ENCODE measurements around the gene DAP3.
"Not testable (repeated sequence)": the region's sequence is repeated elsewhere in the genome, so short reads cannot be mapped to it uniquely, and the experiment has no call there.

Gene DAP3

DNA sequence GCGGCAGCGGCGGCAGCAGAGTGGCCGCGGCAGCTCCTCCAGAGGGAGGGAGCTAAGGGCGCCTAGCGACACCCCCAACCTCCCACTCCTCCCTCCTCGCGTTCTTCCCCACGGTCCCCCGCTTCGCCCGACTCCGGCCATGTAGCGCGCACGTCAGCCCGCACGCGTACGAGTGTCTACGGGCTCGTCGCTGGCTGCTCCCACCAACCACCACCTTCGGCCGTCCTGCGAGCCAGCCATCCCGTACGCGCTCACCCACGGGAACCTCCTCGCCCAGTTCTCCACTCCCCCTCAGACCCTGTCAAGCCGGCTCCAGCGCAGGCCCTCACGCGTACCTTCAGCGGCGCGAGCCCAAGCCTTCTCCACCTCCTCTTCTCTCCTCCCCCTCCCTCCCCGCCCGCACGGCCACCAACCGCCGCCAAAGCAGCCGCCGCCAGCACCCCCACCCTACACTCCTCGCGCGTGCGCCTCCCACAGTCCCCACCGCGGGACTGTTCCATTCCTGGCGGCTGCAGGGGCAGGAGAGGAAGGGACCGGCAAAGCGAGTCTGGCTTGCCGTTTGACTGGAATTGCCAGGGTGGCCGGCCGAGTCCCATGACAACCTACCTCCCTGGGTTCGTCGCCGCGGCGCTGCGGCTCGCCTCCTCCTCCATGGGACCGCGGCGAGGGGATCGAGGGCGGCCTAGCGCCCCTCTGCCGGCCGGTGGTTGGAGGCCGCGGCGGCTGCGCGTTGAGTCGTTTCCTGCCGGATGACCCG is 389 bp upstream of the DAP3 start, which contains the start of gene YY1AP1:
Gene YY1AP1, minus strand, starts transcription at position 451 of the 757 bp plus-strand sequence. CDS start 8,338 bp downstream, outside the sequence.
- DNase-seq (ENCODE audit: low read depth): peak; percentile 66
- no peak for TF ChIP-seq CTCF (IDR thresholded peaks at IDR 0.05; ENCODE audit: low read depth, low read length, missing control alignments)
- H3K4me3 ChIP-seq (ENCODE audit: low read depth, low read length): peak within 1 kb of the TSS; percentile 68

DNA sequence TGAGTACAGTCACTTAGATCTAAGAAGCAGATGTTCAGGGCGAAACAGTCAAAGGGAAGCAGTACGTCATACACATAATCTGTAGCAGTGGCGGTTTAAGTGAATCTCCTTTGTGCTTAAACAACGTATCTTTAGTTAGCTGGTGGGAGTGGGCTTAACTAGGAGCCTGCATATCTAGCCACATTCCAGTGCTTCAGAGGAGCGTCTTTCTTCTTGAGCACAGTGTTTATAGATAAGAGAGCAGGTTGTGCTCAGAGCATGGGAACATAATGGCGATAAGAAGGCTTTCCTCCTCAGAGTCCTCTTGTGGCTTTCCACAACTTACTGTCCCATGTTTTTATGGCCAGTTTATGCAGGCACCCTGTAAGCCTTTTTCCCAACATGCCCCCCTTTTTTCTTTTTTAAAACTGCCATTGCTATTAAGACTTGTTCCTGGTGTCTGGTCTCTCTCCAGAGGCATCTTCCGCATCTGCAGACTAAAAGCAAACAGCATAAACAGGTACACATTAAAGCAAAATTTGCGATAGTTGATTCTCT is 3.2 kb downstream of the DAP3 start:
- H3K4me3 ChIP-seq (ENCODE audit: low read depth, low read length): no peak overlapping the region
- TF ChIP-seq CTCF (IDR thresholded peaks at IDR 0.05; ENCODE audit: low read depth, low read length, missing control alignments): no peak
- DNase-seq (ENCODE audit: low read depth): no peak

DNA sequence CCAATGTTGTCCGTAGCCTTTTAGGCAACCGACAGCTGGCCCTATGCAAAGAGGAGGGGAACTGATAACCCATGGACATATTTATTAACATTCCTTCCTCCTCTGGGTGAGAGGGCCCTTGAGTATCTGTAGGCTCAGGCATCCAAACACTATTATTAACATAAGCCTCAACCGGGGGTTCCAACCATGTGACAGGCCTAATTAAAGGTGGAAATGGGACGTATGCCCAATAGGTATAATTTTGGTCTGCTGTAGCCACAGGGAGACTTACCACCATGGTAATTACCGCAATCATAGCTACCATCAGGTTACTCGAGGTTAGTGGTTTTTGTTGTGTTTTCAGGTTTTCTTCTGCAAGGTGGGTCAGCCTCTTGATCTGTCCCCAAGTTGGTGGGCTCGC is 5.3 kb downstream of the DAP3 start:
- no peak for TF ChIP-seq CTCF (IDR thresholded peaks at IDR 0.05; ENCODE audit: low read depth, low read length, missing control alignments)
- DNase-seq (ENCODE audit: low read depth): no peak
- H3K4me3 ChIP-seq (ENCODE audit: low read depth, low read length): no peak overlapping the region

GRCh38 chr1:155695072-155695471 is 6.2 kb downstream of the DAP3 start:
- DNase-seq (ENCODE audit: low read depth): no peak
- no peak overlapping the region for H3K4me3 ChIP-seq (ENCODE audit: low read depth, low read length)

GRCh38 chr1:155695608-155696007 is 6.7 kb downstream of the DAP3 start:
- no peak for TF ChIP-seq CTCF (IDR thresholded peaks at IDR 0.05; ENCODE audit: low read depth, low read length, missing control alignments)
- no peak overlapping the region for H3K4me3 ChIP-seq (ENCODE audit: low read depth, low read length)
- no peak for DNase-seq (ENCODE audit: low read depth)

More at GRCh38 chr1:155695072-155695471, 6.2 kb downstream of the DAP3 start:
- no peak for TF ChIP-seq CTCF (IDR thresholded peaks at IDR 0.05; ENCODE audit: low read depth, low read length, missing control alignments)

DNA sequence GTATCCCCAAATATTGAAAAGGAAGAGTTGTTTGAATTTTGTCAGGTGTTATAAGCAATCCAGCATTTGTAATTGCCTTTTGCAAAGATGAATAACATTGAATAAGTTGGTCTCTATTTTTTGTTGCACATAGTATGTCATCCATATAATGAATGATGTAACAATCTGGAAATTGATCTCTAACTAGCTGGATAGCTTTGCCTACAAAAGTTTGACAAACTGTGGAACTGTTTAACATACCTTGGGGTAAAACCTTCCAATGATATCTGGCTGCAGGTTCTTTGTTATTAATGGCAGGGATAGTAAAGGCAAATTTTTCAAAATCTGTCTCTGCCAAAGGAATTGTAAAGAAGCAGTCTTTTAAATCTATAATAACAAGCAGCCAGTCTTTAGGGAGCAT is 7.6 kb downstream of the DAP3 start:
- no peak for DNase-seq (ENCODE audit: low read depth)
- TF ChIP-seq CTCF (IDR thresholded peaks at IDR 0.05; ENCODE audit: low read depth, low read length, missing control alignments): no peak
- H3K4me3 ChIP-seq (ENCODE audit: low read depth, low read length): no peak overlapping the region

DNA sequence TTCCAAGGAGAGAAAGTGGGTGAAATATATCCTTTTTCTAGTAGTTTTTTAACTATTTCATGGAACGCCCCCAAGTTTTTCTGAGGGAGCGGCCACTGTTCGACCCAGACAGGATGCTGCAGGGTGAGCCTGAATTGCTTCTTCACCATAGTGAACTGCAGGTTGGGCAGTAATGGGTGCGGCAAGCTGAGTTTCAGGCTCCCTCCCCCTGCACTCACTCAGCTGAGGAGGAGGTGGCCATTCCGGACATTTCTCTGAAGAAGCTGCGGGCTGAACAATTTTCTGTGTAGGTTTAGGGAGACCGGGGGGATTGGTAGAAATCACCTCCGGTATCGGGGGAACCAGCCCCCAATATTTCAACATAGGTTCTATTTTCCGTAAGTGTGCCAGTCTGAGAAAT is 8.2 kb downstream of the DAP3 start:
- no peak for TF ChIP-seq CTCF (IDR thresholded peaks at IDR 0.05; ENCODE audit: low read depth, low read length, missing control alignments)
- H3K4me3 ChIP-seq (ENCODE audit: low read depth, low read length): no peak overlapping the region
- no peak for DNase-seq (ENCODE audit: low read depth)

- H3K4me3 ChIP-seq (ENCODE audit: low read depth, low read length); DNase-seq (ENCODE audit: low read depth): not testable (repeated sequence)
Observed at GRCh38 chr1:155697616-155698015, 8.7 kb downstream of the DAP3 start.

Data from GM12864 (cell line).